Mesenchymal stem cell (in vitro differentiated cells and primary cell): Measurements from ENCODE around the gene ZNF324. TPM values are rescaled to one million over a fixed set of nuclear protein-coding genes. Genes with fewer than 3 reads are reported as not detected.
A peak's percentile ranks its signal among the peaks of the same experiment; 100 is the strongest.

Experiments
- DNase-seq: peaks from one replicate; pipeline ENCODE4 v3.0.0-alpha.2; 2013
- H2AFZ ChIP-seq: one replicate; pipeline ENCODE4 v1.6.1; 2013; ENCODE audit warnings: low read depth, mild to moderate bottlenecking, control low read depth, inconsistent platforms, low read length, moderate library complexity
- H2AK5ac ChIP-seq: 2 replicates; pipeline ENCODE4 v1.6.1; 2013; ENCODE audit warnings: low read length, moderate library complexity, mild to moderate bottlenecking, inconsistent platforms; ENCODE audit not compliant: severe bottlenecking
- H2BK120ac ChIP-seq: one replicate; pipeline ENCODE4 v1.6.1; 2013; ENCODE audit warnings: low read depth, mild to moderate bottlenecking, inconsistent platforms, low read length, moderate library complexity
- H2BK12ac ChIP-seq, 2 experiments: one replicate each; pipeline ENCODE4 v1.6.1; 2013; ENCODE audit warnings: inconsistent platforms in 2 of 2, low read length in 2 of 2, mild to moderate bottlenecking in 2 of 2, moderate library complexity in 2 of 2, control low read depth in 1 of 2
- H2BK15ac ChIP-seq: one replicate; pipeline ENCODE4 v1.6.1; 2013; ENCODE audit warnings: mild to moderate bottlenecking, low read depth, inconsistent platforms; ENCODE audit not compliant: poor library complexity, severe bottlenecking
- H2BK5ac ChIP-seq: 2 replicates; pipeline ENCODE4 v1.6.1; 2013; ENCODE audit warnings: low read depth, mild to moderate bottlenecking, low read length, control low read depth, inconsistent platforms; ENCODE audit not compliant: poor library complexity, severe bottlenecking
- H3K14ac ChIP-seq, 2 experiments: one replicate each; pipeline ENCODE4 v1.6.1; 2013; ENCODE audit warnings: inconsistent platforms in 2 of 2, low read length in 2 of 2, control low read depth in 1 of 2, mild to moderate bottlenecking in 1 of 2, moderate library complexity in 1 of 2
- H3K18ac ChIP-seq, 2 experiments: one replicate each; pipeline ENCODE4 v1.6.1; 2013; ENCODE audit warnings: inconsistent platforms in 2 of 2, low read length in 2 of 2, control low read depth in 1 of 2, low read depth in 1 of 2, mild to moderate bottlenecking in 1 of 2
- H3K23ac ChIP-seq, 2 experiments: one replicate each; pipeline ENCODE4 v1.6.1; 2013; ENCODE audit warnings: inconsistent platforms in 2 of 2, low read length in 2 of 2, mild to moderate bottlenecking in 2 of 2, moderate library complexity in 2 of 2, control low read depth in 1 of 2
- H3K27ac ChIP-seq: 2 replicates; pipeline ENCODE4 v1.5.1; 2013; ENCODE audit warnings: mild to moderate bottlenecking, moderate library complexity, low read length, control low read depth, inconsistent platforms; ENCODE audit not compliant: poor library complexity, severe bottlenecking
- H3K27me3 ChIP-seq, 2 experiments: 2 replicates each; pipeline versions ENCODE4 v1.6.1 to v1.7.0; 2013; ENCODE audit warnings: low read length in 2 of 2, mild to moderate bottlenecking in 2 of 2, moderate library complexity in 2 of 2, control low read depth in 1 of 2, inconsistent platforms in 1 of 2; ENCODE audit not compliant: control insufficient read depth in 1 of 2, insufficient read depth in 1 of 2
- H3K36me3 ChIP-seq, 2 experiments: 2 replicates each; pipeline versions ENCODE4 v1.6.1 to v1.7.0; 2013; ENCODE audit warnings: low read length in 2 of 2, control low read depth in 1 of 2, inconsistent platforms in 1 of 2, low read depth in 1 of 2, mild to moderate bottlenecking in 1 of 2; ENCODE audit not compliant: insufficient read depth in 2 of 2, control insufficient read depth in 1 of 2
- H3K4ac ChIP-seq, 2 experiments: one replicate each; pipeline ENCODE4 v1.6.1; 2013; ENCODE audit warnings: inconsistent platforms in 2 of 2, low read length in 2 of 2, mild to moderate bottlenecking in 2 of 2, moderate library complexity in 2 of 2, control low read depth in 1 of 2, low read depth in 1 of 2
- H3K4me1 ChIP-seq: 2 replicates; pipeline ENCODE4 v1.6.1; 2013; ENCODE audit warnings: low read depth, low read length, control low read depth; ENCODE audit not compliant: control insufficient read depth, insufficient read depth
- H3K4me2 ChIP-seq: 2 replicates; pipeline ENCODE4 v1.6.1; 2013; ENCODE audit warnings: low read length, mild to moderate bottlenecking, inconsistent platforms; ENCODE audit not compliant: poor library complexity, severe bottlenecking
- H3K4me3 ChIP-seq, 2 experiments: 2 replicates each; pipeline versions ENCODE4 v1.5.1 to v1.7.0; 2013; ENCODE audit warnings: low read length in 2 of 2, mild to moderate bottlenecking in 2 of 2, control low read depth in 1 of 2, low read depth in 1 of 2; ENCODE audit not compliant: insufficient read depth in 1 of 2
- H3K79me1 ChIP-seq: replicated peaks from 2 replicates; pipeline ENCODE4 v1.6.1; 2013; ENCODE audit warnings: mild to moderate bottlenecking, control low read depth, low read length, inconsistent platforms; ENCODE audit not compliant: poor library complexity, severe bottlenecking
- H3K9ac ChIP-seq: 2 replicates; pipeline ENCODE4 v1.7.0; 2013; ENCODE audit warnings: mild to moderate bottlenecking, low read length, moderate library complexity
- H3K9me3 ChIP-seq: 2 replicates; pipeline ENCODE4 v1.7.0; 2013; ENCODE audit warnings: mild to moderate bottlenecking, low read length; ENCODE audit not compliant: control insufficient read depth
- H4K8ac ChIP-seq: one replicate; pipeline ENCODE4 v1.6.1; 2013; ENCODE audit warnings: inconsistent platforms, mild to moderate bottlenecking, low read length, moderate library complexity
- H4K91ac ChIP-seq: one replicate; pipeline ENCODE4 v1.6.1; 2013; ENCODE audit warnings: mild to moderate bottlenecking, low read length, inconsistent platforms
- WGBS: methylation state at CpG from one replicate; pipeline ENCODE4 v1.1.7; 2013; ENCODE audit warnings: mixed read lengths; 5-methylcytosine and 5-hydroxymethylcytosine counted together
- polyA plus RNA-seq, 2 experiments: library from polyadenylated mRNA; stranded (reverse); fragments of 200-250 nt; gene quantifications; one replicate each; pipeline ENCODE4 v1.2.3, GENCODE V29; 2013

Gene ZNF324
- 4.1 TPM for polyA plus RNA-seq (2013, experiment 1 of 2)
- polyA plus RNA-seq (2013, experiment 2 of 2), result 3.8 TPM

DNA sequence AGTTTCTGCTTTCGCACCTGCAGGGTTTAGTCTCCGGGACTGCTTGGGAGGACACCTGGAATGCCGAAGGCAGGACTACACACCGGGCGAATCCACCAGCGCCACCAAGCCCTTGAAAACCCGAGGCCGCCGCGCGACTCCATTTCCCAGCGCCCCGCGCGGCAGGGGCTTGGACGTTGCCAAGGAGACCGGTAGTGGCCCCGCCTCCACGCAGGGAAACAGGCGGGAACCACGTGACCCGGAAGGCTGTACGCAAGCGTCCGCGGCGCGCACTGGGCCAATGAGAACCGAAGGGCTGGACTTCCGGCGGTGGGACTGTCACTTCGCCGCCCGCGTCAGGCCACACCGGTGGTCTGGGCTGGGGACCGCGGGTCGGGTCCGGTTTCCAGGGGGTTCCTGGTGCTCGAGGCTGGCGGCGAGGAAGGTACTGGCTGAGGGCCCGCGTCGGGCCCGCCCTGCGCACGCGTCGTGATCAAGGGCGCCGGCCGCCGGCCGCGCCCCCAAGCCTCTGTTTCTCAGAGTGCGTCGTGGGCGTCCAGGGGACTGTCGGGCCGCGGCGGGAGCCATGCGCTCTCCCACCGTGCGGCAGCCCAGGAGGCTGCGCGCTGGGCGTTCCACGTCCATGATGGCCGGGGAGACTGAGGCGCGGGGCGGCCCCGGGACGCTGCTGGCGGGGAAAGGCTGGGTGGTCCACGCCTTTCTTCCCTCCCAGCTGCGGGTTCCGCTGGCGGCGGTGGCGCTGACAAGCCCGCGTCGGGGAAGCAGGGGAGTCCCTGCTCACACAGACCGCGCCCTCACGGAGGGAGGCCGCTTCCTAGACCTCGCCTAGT, at the start of gene ZNF324:
Gene ZNF324 (plus strand): TSS at position 321 of the 830 bp plus-strand sequence. CDS start 2,106 bp downstream, outside the sequence.
- peaks cover 27% of the 10 kb centered on the region for H3K79me1 ChIP-seq
- peak within 1 kb of the TSS; percentile 97 for H2AFZ ChIP-seq
- H2BK12ac ChIP-seq, result peak within 1 kb of the TSS in 1 of 2 experiments; percentile 49
- no peaks in the 10 kb centered on the region for H3K27me3 ChIP-seq
- peaks cover 17% of the 10 kb centered on the region for H3K4me1 ChIP-seq
- WGBS, result under 1% methylated on average over 90 of the region's 92 CpGs
- no peak within 1 kb of the TSS for H3K27ac ChIP-seq
- peak within 1 kb of the TSS; percentile 67 for H4K91ac ChIP-seq
- no peak within 1 kb of the TSS for H2AK5ac ChIP-seq
- no peak within 1 kb of the TSS for H2BK5ac ChIP-seq
- H2BK120ac ChIP-seq, result no peak within 1 kb of the TSS
- peak within 1 kb of the TSS; percentile 60 for H4K8ac ChIP-seq
- peak within 1 kb of the TSS in 1 of 2 experiments; percentile 34 for H3K23ac ChIP-seq
- peak within 1 kb of the TSS; percentile 26 to 29 for H3K14ac ChIP-seq
- H3K4me2 ChIP-seq, result peak within 1 kb of the TSS; percentile 99
- H3K9me3 ChIP-seq, result no peaks in the 10 kb centered on the region
- H2BK15ac ChIP-seq, result peak within 1 kb of the TSS; percentile 81
- peaks cover 22 to 29% of the 10 kb centered on the region in 2 experiments for H3K36me3 ChIP-seq
- peak within 1 kb of the TSS; percentile 35 to 81 for H3K4ac ChIP-seq
- peak within 1 kb of the TSS; percentile 90 to 98 for H3K4me3 ChIP-seq
- H3K9ac ChIP-seq, result peak within 1 kb of the TSS; percentile 91
- peak; percentile 97 for DNase-seq
- H3K18ac ChIP-seq, result peak within 1 kb of the TSS; percentile 54 to 80

DNA sequence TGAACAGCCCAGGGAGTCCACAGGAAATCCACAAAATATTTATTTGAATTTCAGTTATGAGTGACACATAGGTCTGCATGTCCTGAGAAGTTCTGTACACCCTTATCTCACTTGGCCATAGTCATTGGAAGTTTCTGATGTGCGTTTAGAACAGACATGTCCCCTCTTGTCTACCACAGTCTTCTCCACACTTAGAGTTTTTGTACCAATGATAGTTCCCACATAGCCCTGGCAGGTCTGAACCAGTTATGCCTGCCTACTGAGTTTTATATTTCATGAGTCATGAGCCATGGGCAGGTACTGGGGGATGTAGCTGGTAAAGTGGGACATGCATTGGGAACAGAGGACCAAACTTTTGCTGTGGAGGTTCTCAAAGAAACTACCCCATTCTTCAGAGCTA, 38.3 kb upstream of the ZNF324 start:
- Histone ChIP-seq H3K4me1 (no peaks in the 10 kb centered on the region), H3K23ac (no peak overlapping the region), H2BK120ac (no peak overlapping the region)

DNA sequence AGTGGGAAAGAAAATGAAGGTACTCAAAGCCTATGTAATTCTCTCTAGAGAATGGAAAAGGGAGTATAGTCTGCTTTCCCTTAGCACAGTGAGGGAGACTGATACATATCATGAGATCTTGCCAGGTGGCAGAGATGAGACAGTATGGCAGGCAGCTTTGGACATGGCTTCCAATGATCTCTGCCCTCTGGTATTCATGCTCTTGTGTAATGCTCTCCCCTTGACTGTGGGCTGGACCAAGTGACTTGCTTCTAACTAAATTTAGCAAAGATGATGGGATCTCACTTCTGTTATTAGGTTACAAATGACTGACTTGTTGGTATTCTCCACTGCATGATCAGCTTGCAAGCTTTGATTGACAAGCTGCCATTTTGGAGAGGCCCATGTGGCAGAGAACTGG, 37.1 kb upstream of the ZNF324 start:
- Histone ChIP-seq H3K79me1 (peaks cover under 1% of the 10 kb centered on the region), H3K27me3 (no peaks in the 10 kb centered on the region), H4K91ac (no peak overlapping the region), H4K8ac (no peak overlapping the region), H3K9me3 (peaks cover 82% of the 10 kb centered on the region), H2BK5ac (no peak overlapping the region), H3K23ac (no peak overlapping the region), H2AK5ac (no peak overlapping the region), H2BK15ac (no peak overlapping the region), H3K4me3 (peak overlapping the region in 1 of 2 experiments; percentile 44), H3K4ac (no peak overlapping the region), H2BK120ac (no peak overlapping the region), H2AFZ (no peak overlapping the region), H3K9ac (no peak overlapping the region), H3K4me1 (no peaks in the 10 kb centered on the region), H3K14ac (no peak overlapping the region), H3K4me2 (no peak overlapping the region), H2BK12ac (no peak overlapping the region), H3K36me3 (peaks cover 38 to 54% of the 10 kb centered on the region in 2 experiments), H3K27ac (no peak overlapping the region), H3K18ac (no peak overlapping the region)
- no peak for DNase-seq

More for the DNA sequence above, 38.3 kb upstream of the ZNF324 start:
- H3K4ac ChIP-seq, result no peak overlapping the region
- 100% methylated on average over 1 of the region's 1 CpG for WGBS
- H3K27ac ChIP-seq, result no peak overlapping the region
- H3K79me1 ChIP-seq, result no peaks in the 10 kb centered on the region
- H3K4me2 ChIP-seq, result no peak overlapping the region
- no peak overlapping the region for H2BK15ac ChIP-seq
- H4K91ac ChIP-seq, result no peak overlapping the region
- no peak overlapping the region for H2AFZ ChIP-seq
- H2BK12ac ChIP-seq, result no peak overlapping the region
- no peak overlapping the region for H3K14ac ChIP-seq
- no peak overlapping the region for H2AK5ac ChIP-seq
- H3K9me3 ChIP-seq, result peaks cover 71% of the 10 kb centered on the region
- no peak overlapping the region for H3K18ac ChIP-seq
- peaks cover 28 to 50% of the 10 kb centered on the region in 2 experiments for H3K36me3 ChIP-seq
- H4K8ac ChIP-seq, result no peak overlapping the region
- no peaks in the 10 kb centered on the region for H3K27me3 ChIP-seq
- DNase-seq, result no peak
- H3K4me3 ChIP-seq, result no peak overlapping the region
- no peak overlapping the region for H3K9ac ChIP-seq
- no peak overlapping the region for H2BK5ac ChIP-seq

DNA sequence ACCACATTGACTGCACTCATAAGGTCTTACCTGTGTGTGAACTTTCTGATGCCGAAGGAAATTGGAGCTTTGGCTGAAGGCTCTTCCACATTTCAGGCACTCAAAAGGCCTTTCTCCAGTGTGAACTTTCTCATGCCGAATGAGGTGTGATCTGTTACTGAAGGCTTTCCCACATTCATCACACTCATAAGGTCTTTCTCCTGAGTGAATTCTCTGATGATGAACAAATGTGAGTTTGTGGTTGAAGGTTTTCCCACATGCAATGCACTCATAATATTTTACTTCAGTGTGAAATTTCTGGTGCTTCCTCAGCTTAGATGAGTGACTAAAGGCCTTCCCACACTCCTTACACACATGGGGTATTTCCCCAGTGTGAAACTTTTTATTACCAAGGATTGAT, 32.7 kb upstream of the ZNF324 start:
- WGBS, result 100% methylated on average over 1 of the region's 2 CpGs
- H3K14ac ChIP-seq, result no peak overlapping the region

More for the DNA sequence above, 32.7 kb upstream of the ZNF324 start:
- H3K9ac ChIP-seq, result no peak overlapping the region
- H3K79me1 ChIP-seq, result peaks cover 6% of the 10 kb centered on the region
- H2BK5ac ChIP-seq, result no peak overlapping the region
- no peak overlapping the region for H2AK5ac ChIP-seq
- H2BK12ac ChIP-seq, result no peak overlapping the region
- H3K18ac ChIP-seq, result no peak overlapping the region
- H3K36me3 ChIP-seq, result peaks cover 59 to 77% of the 10 kb centered on the region in 2 experiments
- no peaks in the 10 kb centered on the region for H3K27me3 ChIP-seq
- peak overlapping the region in 1 of 2 experiments; percentile 63 for H3K4me3 ChIP-seq
- H4K8ac ChIP-seq, result no peak overlapping the region
- no peak overlapping the region for H3K27ac ChIP-seq
- H3K23ac ChIP-seq, result no peak overlapping the region
- no peak for DNase-seq
- H2AFZ ChIP-seq, result no peak overlapping the region
- H3K9me3 ChIP-seq, result peaks cover 94% of the 10 kb centered on the region
- no peak overlapping the region for H3K4ac ChIP-seq
- H2BK120ac ChIP-seq, result no peak overlapping the region
- H3K4me2 ChIP-seq, result no peak overlapping the region
- H4K91ac ChIP-seq, result no peak overlapping the region
- peaks cover 2% of the 10 kb centered on the region for H3K4me1 ChIP-seq
- H2BK15ac ChIP-seq, result no peak overlapping the region
